Loucy (cell line): ENCODE measurements around the gene PRR29.

ENCODE experiments used
- EZH2phosphoT487 ChIP-seq: fragments of 200-600 bp; IDR thresholded peaks from 2 replicates; pipeline ENCODE4 v1.6.1; 2018; ENCODE audit warnings: antibody characterized with exemption, mild to moderate bottlenecking, moderate library complexity, borderline replicate concordance
- TF ChIP-seq, protein P1 (sequence below): fragments of 200-600 bp; sonication (generic); conservative IDR thresholded peaks from 2 replicates; pipeline ENCODE4 v1.5.1; 2014; ENCODE audit warnings: mild to moderate bottlenecking, antibody characterized with exemption, low read length

GRCh38 chr17:63973930-63974593 lies 24.1 kb upstream of the PRR29 start:
- TF ChIP-seq, protein P1, sequence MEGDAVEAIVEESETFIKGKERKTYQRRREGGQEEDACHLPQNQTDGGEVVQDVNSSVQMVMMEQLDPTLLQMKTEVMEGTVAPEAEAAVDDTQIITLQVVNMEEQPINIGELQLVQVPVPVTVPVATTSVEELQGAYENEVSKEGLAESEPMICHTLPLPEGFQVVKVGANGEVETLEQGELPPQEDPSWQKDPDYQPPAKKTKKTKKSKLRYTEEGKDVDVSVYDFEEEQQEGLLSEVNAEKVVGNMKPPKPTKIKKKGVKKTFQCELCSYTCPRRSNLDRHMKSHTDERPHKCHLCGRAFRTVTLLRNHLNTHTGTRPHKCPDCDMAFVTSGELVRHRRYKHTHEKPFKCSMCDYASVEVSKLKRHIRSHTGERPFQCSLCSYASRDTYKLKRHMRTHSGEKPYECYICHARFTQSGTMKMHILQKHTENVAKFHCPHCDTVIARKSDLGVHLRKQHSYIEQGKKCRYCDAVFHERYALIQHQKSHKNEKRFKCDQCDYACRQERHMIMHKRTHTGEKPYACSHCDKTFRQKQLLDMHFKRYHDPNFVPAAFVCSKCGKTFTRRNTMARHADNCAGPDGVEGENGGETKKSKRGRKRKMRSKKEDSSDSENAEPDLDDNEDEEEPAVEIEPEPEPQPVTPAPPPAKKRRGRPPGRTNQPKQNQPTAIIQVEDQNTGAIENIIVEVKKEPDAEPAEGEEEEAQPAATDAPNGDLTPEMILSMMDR, result no peak
- TF ChIP-seq EZH2phosphoT487, result no peak
